ENCODE data around the gene HNRNPDL. TPM values are rescaled to one million over a fixed set of nuclear protein-coding genes. Genes with fewer than 3 reads are reported as not detected.
"Not testable (repeated sequence)": the region's sequence is repeated elsewhere in the genome, so short reads cannot be mapped to it uniquely, and the experiment has no call there.

HNRNPDL gene
- total RNA-seq, 1 donor from 2014 or later, result 582 TPM

DNA sequence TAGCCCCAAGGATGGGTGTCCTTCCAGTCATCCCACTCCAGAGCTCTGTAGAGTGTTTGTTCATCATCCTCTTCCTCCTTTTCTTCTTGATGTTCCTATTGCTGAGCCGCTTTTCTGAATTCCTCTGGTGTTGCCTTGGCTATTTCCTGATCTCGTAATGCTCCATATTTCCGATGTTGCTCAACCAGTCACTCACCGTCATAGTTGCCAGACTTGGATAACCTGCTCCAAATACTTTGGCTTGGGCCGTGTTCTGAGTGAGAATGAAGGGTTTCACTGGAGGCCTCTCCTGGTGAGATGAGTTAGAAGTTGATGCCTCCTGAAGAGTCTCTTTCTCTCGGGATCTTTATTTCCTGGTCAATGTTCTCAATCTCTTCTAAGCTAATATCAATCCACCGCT lies 28.7 kb downstream of the HNRNPDL start:
- H3K27ac Mint-ChIP-seq (ENCODE audit: unreplicated experiment), result no peak overlapping the region
- no peak for TF ChIP-seq CTCF (conservative IDR thresholded peaks at IDR 0.05)

GRCh38 chr4:82398263-82398662 lies 32.0 kb downstream of the HNRNPDL start:
- Mint-ChIP-seq H3K36me3 (ENCODE audit: low read depth) (peaks cover 3% of the 10 kb centered on the region), H3K4me3 (no peak overlapping the region), H3K4me1 (no peaks in the 10 kb centered on the region), H3K9me3 (no peaks in the 10 kb centered on the region), H3K27me3 (ENCODE audit: low read depth) (no peaks in the 10 kb centered on the region), H3K27ac (ENCODE audit: unreplicated experiment) (peak overlapping the region; percentile 8)
- TF ChIP-seq CTCF (conservative IDR thresholded peaks at IDR 0.05), result no peak
- DNase-seq (ENCODE audit: low read depth, low spot score), result no peak

More for the DNA sequence above, 28.7 kb downstream of the HNRNPDL start:
- no peaks in the 10 kb centered on the region for H3K27me3 Mint-ChIP-seq (ENCODE audit: low read depth)
- no peak overlapping the region for H3K4me3 Mint-ChIP-seq
- DNase-seq (ENCODE audit: low read depth, low spot score), result no peak
- no peaks in the 10 kb centered on the region for H3K4me1 Mint-ChIP-seq
- peaks cover 3% of the 10 kb centered on the region for H3K36me3 Mint-ChIP-seq (ENCODE audit: low read depth)
- H3K9me3 Mint-ChIP-seq, result no peaks in the 10 kb centered on the region

DNA sequence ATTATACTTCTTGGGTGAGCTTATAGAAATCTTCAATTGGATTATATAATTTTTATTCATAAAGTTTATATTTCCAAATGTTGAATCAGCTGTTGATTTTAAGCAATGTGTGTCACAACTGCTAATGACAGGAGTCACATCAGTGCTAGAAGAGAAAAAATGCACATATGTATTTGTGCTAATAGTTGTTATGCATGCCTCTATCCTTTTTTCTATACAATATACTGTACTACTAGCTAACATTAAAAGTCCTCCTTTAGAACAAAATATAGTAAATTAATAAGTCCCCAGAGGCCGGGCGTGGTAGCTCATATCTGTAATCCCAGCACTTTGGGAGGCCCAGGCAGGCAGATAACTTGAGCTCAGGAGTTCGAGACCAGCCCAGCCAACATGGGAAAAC lies 32.7 kb downstream of the HNRNPDL start:
- DNase-seq (ENCODE audit: low read depth, low spot score), result no peak
- TF ChIP-seq CTCF (conservative IDR thresholded peaks at IDR 0.05), result no peak
- H3K9me3 Mint-ChIP-seq, result no peaks in the 10 kb centered on the region
- no peak overlapping the region for H3K27ac Mint-ChIP-seq (ENCODE audit: unreplicated experiment)
- H3K4me1 Mint-ChIP-seq, result no peaks in the 10 kb centered on the region
- no peak overlapping the region for H3K4me3 Mint-ChIP-seq
- H3K27me3 Mint-ChIP-seq (ENCODE audit: low read depth), result no peaks in the 10 kb centered on the region
- peaks cover 3% of the 10 kb centered on the region for H3K36me3 Mint-ChIP-seq (ENCODE audit: low read depth)

DNA sequence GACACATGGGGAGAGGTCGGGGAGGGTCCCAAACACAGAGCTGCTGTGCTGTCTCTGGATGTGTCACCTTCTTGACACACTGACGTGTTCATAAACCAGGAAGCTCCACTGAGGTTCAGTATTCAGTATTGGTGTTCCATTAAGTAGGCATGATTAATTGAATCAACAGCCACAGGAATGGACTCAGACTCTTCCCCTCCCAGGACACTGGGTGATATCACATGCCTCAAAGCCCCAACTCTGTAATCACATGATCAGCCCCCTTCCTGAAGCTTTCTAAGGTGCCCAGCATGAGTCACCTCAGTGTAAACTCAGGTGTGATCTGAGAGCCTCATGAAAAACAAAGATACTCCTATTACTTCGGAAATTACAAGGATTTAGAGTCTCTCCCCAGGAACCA lies 35.4 kb downstream of the HNRNPDL start:
- Mint-ChIP-seq H3K4me3 (no peak overlapping the region), H3K9me3 (no peaks in the 10 kb centered on the region), H3K27ac (ENCODE audit: unreplicated experiment) (no peak overlapping the region), H3K36me3 (ENCODE audit: low read depth) (peaks cover 3% of the 10 kb centered on the region), H3K4me1 (no peaks in the 10 kb centered on the region), H3K27me3 (ENCODE audit: low read depth) (no peaks in the 10 kb centered on the region)
- DNase-seq (ENCODE audit: low read depth, low spot score), result no peak
- TF ChIP-seq CTCF (conservative IDR thresholded peaks at IDR 0.05), result no peak

- H3K4me3 Mint-ChIP-seq; H3K27ac Mint-ChIP-seq (ENCODE audit: unreplicated experiment); H3K36me3 Mint-ChIP-seq (ENCODE audit: low read depth); H3K27me3 Mint-ChIP-seq (ENCODE audit: low read depth); H3K4me1 Mint-ChIP-seq; DNase-seq (ENCODE audit: low read depth, low spot score); H3K9me3 Mint-ChIP-seq: not testable (repeated sequence)
Measured at GRCh38 chr4:82390061-82390460, 40.2 kb downstream of the HNRNPDL start.

DNA sequence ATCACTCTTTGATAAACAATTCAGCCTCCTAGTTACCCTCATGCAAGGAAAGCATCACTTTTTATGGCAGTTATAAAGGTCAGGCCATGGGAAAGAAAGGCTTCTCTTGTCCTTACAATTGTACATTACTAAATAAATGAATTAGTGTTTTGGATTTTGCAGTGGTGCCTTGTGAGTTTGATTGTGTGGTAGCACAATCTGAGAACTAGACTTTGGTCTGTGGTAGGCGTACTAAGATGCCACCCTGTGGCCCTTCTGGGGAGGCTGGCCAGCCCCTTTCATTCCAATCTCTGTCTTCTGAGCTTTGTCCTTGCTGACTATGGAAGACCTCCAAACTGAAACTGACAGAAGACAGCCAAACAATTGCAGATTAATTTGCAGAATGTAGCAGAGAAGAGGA lies 41.9 kb downstream of the HNRNPDL start:
- no peak for TF ChIP-seq CTCF (conservative IDR thresholded peaks at IDR 0.05)
- Mint-ChIP-seq H3K9me3 (peaks cover 9% of the 10 kb centered on the region), H3K4me1 (peaks cover 8% of the 10 kb centered on the region), H3K27me3 (ENCODE audit: low read depth) (no peaks in the 10 kb centered on the region), H3K4me3 (no peak overlapping the region), H3K27ac (ENCODE audit: unreplicated experiment) (no peak overlapping the region), H3K36me3 (ENCODE audit: low read depth) (peaks cover 16% of the 10 kb centered on the region)
- DNase-seq (ENCODE audit: low read depth, low spot score), result no peak

- H3K9me3 Mint-ChIP-seq; H3K4me3 Mint-ChIP-seq; H3K27me3 Mint-ChIP-seq (ENCODE audit: low read depth); DNase-seq (ENCODE audit: low read depth, low spot score); H3K4me1 Mint-ChIP-seq; H3K27ac Mint-ChIP-seq (ENCODE audit: unreplicated experiment): not testable (repeated sequence)
- peaks cover 16% of the 10 kb centered on the region for H3K36me3 Mint-ChIP-seq (ENCODE audit: low read depth)
Measured at GRCh38 chr4:82386312-82386711, 44.0 kb downstream of the HNRNPDL start.

All from neural crest cell (in vitro differentiated cells).